ENCODE data around the gene PHAX.
A peak's percentile ranks its signal among the peaks of the same experiment; 100 is the strongest.
"Not testable (repeated sequence)": the region's sequence is repeated elsewhere in the genome, so short reads cannot be mapped to it uniquely, and the experiment has no call there.

The PHAX gene

GRCh38 chr5:126600631-126601511 lies at the start of gene PHAX:
Gene PHAX, plus strand, starts transcription at chr5:126600947. Its CDS starts 16 bp downstream, at chr5:126600963.
- DNase-seq (ENCODE audit: low read depth) = peak; percentile 39

DNA sequence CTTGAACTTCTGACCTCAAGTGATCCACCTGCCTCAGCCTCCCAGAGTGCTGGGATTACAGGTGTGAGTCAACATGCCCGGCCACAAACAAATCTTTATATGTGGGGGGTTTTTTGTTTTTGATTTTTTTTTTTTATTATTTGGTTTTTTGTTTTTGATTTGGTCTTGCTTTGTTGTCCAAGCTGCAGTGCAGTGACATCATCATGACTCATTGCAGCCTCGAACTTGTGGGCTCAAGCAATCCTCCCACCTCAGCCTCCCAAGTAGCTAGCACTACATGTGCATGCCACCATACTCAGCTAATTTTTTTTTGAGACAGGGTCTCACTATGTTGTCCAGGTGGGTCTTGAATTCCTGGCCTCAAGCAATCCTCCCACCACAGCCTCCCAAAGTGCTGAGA lies 48.1 kb upstream of the PHAX start:
- no peak for DNase-seq (ENCODE audit: low read depth)

DNA sequence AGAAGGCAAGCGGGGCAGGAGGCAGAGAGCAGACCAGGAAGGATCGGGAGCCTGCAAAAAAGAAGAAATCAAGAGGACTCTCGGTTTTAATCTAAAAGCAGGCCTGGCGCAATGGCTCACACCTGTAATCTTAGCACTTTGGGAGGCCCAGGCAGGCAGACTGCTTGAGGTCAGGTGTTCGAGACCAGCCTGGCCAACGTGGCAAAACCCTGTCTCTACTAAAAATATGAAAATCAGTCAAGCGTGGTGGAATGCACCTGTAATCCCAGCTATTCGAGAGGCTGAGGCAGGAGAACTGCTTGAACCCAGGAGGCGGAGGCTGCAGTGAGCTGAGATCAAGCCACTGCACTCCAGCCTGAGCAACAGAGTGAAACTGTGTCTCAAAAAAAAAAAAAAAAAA lies 45.6 kb upstream of the PHAX start:
- not testable (repeated sequence) for DNase-seq (ENCODE audit: low read depth)

DNA sequence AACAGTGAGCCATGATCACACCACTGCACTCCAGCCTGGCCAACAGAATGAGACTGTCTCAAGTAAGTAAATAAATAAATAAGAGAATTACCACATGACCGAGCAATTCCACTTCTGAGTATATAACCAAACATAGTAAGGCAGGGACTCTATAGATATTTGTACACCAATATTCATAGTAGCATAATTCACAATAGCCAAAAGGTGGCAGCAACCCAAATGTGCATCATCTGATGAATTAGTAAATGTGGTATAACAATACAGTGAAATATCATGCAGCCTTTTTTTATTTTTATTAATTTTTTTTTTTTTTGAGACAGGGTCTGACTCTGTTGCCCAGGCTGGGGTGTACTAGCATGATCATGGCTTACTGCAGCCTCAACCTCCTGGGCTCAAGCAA lies 38.8 kb upstream of the PHAX start:
- DNase-seq (ENCODE audit: low read depth) = no peak

GRCh38 chr5:126562823-126563222 lies 37.9 kb upstream of the PHAX start:
- DNase-seq (ENCODE audit: low read depth) = no peak

DNA sequence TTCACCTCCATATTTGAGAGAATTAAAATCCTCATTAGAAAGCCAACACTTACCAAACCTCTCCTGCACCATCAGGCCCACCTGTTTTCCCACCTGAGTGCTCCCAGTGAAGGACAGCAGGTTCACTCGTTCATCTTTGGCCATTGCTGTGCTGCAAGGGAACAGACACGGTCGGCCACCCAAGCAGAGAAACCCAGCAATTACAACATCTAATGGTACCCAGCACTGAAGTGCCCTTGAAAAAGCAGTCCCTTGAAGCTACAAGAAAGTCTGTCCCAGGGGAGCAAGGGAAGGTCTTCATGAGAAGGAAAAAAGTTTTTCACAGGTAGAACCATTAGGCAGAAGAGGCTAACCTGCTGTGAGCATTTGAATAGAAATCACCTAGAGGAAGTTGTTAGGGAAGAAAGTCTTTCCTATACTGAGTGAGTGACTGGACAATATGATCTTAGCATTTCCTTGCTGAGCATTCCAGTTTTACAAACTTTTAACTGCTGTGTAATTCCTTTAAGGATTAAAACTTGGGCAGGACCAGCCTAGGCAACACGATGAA lies 32.5 kb upstream of the PHAX start:
- no peak for DNase-seq (ENCODE audit: low read depth)

DNA sequence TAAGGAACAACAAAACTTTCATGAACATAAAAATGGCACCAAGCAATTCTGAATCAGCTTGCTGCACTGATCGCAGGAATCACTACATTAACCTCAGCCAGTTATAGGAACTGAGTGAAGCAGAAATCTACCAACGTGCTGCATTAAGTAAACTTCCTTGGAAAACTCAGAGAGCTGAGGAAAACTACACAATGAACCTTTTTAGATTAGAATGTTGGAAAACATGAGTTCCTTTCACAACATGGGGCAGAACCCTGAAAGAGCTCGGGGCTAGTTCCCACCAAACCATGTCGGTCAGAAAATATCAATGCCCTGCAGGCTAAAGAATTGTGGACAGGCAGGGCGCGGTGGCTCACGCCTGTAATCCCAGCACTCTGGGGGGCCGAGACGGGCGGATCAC lies 25.1 kb upstream of the PHAX start:
- DNase-seq (ENCODE audit: low read depth) = no peak

DNA sequence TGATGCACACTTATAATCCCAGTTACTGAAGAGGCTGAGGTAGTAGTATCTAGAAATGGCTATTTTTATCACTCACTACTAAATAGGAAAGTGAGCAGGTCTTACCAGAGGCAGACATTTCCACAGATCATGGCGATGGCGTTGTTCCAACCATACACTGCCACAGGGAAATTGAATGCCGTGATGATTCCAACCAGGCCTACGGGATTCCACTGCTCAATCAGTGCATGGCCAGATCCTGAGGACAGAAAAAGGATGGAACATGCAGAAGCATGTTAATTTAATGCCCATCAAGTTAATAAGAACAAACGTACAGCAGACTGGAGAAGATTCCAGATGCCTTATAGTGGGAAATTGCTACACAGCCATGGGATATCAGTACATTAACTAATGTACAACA lies 23.8 kb upstream of the PHAX start:
- DNase-seq (ENCODE audit: low read depth) = no peak

- no peak for DNase-seq (ENCODE audit: low read depth)
These were observed 23.3 kb upstream of the PHAX start for GRCh38 chr5:126577415-126577814.

GRCh38 chr5:126579716-126580115 lies 21.0 kb upstream of the PHAX start:
- no peak for DNase-seq (ENCODE audit: low read depth)

GRCh38 chr5:126583761-126584160 lies 17.0 kb upstream of the PHAX start:
- no peak for DNase-seq (ENCODE audit: low read depth)

- DNase-seq (ENCODE audit: low read depth) = no peak
These were observed 13.0 kb upstream of the PHAX start for GRCh38 chr5:126587551-126588390.

DNA sequence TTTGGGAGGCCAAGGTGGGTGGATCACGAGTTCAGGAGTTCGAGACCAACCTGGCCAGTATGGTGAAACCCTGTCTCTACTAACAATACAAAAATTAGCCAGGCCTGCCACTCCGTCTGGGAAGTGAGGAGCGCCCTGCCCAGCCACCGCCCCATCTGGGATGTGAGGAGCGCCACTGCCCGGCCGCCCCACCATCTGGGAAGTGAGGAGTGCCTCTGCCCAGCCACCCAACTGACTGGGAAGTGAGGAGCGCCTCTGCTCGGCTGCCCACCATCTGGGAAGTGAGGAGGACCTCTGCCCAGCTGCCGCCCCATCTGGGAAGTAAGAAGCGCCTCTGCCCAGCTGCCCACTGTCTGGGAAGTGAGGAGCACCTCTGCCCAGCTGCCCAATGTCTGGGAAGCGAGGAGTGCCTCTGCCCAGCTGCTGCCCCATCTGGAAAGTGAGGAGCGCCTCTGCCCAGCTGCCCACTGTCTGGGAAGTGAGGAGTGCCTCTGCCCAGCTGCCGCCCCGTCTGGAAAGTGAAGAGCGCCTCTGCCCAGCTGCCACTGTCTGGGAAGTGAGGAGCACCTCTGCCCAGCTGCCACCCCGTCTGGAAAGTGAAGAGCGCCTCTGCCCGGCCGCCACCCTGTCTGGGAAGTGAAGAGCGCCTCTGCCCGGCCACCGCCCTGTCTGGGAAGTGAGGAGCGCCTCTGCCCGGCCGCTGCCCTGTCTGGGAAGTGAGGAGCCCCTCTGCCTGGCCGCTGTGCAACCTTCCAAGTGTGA lies 11.0 kb upstream of the PHAX start:
- no peak for DNase-seq (ENCODE audit: low read depth)

GRCh38 chr5:126591549-126591948 lies 9.2 kb upstream of the PHAX start:
- no peak for DNase-seq (ENCODE audit: low read depth)

GRCh38 chr5:126594748-126595485 lies 5.8 kb upstream of the PHAX start, which contains the start of gene ALDH7A1:
Gene ALDH7A1, minus strand, starts transcription at chr5:126595219. Its CDS starts 21 bp downstream, at chr5:126595198.
- peak; percentile 43 for DNase-seq (ENCODE audit: low read depth)

GRCh38 chr5:126595486-126596083 lies 5.2 kb upstream of the PHAX start:
- DNase-seq (ENCODE audit: low read depth) = no peak

- no peak for DNase-seq (ENCODE audit: low read depth)
These were observed 3.6 kb upstream of the PHAX start for GRCh38 chr5:126597156-126597555.

GRCh38 chr5:126599499-126599898 lies 1.2 kb upstream of the PHAX start:
- no peak for DNase-seq (ENCODE audit: low read depth)

- DNase-seq (ENCODE audit: low read depth) = not testable (repeated sequence)
These were observed 646 bp upstream of the PHAX start for GRCh38 chr5:126599971-126600630.

DNA sequence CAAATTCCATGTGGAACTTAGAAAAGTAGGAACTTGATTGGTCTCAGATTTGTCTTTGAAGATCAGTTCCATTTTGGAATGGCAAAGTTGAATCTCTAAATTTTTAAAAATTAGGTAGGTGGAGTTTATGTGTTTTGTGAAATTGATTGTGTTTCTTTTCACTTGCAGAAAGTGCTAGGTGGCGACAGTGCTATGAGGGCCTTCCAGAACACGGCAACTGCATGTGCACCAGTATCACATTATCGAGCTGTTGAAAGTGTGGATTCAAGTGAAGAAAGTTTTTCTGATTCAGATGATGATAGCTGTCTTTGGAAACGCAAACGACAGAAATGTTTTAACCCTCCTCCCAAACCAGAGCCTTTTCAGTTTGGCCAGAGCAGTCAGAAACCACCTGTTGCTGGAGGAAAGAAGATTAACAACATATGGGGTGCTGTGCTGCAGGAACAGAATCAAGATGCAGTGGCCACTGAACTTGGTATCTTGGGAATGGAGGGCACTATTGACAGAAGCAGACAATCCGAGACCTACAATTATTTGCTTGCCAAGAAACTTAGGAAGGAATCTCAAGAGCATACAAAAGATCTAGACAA lies 2.8 kb downstream of the PHAX start:
- DNase-seq (ENCODE audit: low read depth) = no peak
